Gastrocnemius medialis (tissue), 4 donors: ENCODE data around the gene OR5A1. TPM values are rescaled to one million over a fixed set of nuclear protein-coding genes. Genes with fewer than 3 reads are reported as not detected.

Experiments used
- ATAC-seq, 2 donors: fragments of 150-250 bp; one replicate each; pipeline ENCODE4 v1.9.1; 2016
- DNase-seq, 2 donors: peaks; one replicate each; pipeline ENCODE4 v3.0.0-alpha.2; 2019
- H3K27ac ChIP-seq, 4 donors: fragments of 200-600 bp; sonication (generic); 1 replicate in 1 of 4; 2 replicates in 3 of 4; pipeline ENCODE4 v1.5.1; 2016 to 2018; ENCODE audit warnings: mild to moderate bottlenecking in 2 of 4, moderate library complexity in 1 of 4
- H3K27me3 ChIP-seq, 3 donors: fragments of 200-600 bp; sonication (generic) in 2 of 3; 1 replicate in 1 of 3; 2 replicates in 2 of 3; pipeline versions ENCODE4 v1.5.1 to v1.6.0; 2016 to 2019; ENCODE audit warnings: mild to moderate bottlenecking in 1 of 3, moderate library complexity in 1 of 3
- H3K36me3 ChIP-seq, 2 donors: fragments of 200-600 bp; sonication (generic) in 1 of 2; one replicate each; pipeline ENCODE4 v1.5.1; 2017 to 2018
- H3K4me1 ChIP-seq, 2 donors: fragments of 200-600 bp; sonication (generic) in 1 of 2; one replicate each; pipeline ENCODE4 v1.5.1; 2016 to 2017; ENCODE audit warnings: mild to moderate bottlenecking in 2 of 2
- H3K4me3 ChIP-seq, 4 donors: fragments of 200-600 bp; sonication (generic) in 3 of 4; 1 replicate in 1 of 4; 2 replicates in 3 of 4; pipeline ENCODE4 v1.5.1; 2016 to 2019; ENCODE audit warnings: mild to moderate bottlenecking in 2 of 4
- H3K9me3 ChIP-seq, 3 donors: fragments of 200-600 bp; sonication (generic) in 2 of 3; 1 replicate in 1 of 3; 2 replicates in 2 of 3; pipeline ENCODE4 v1.5.1; 2016 to 2019
- POLR2A ChIP-seq, 2 donors: fragments of 450-650 bp; IDR thresholded peaks; one replicate each; pipeline ENCODE4 v1.6.1; 2017; ENCODE audit warnings: antibody characterized with exemption in 2 of 2, mild to moderate bottlenecking in 2 of 2, moderate library complexity in 2 of 2
- in situ Hi-C, 4 donors: fragments of 200-750 bp; cut with MboI; loops; one replicate each; pipeline versions ENCODE4 v1.15.0 to v1.8.0; 2017; ENCODE audit warnings: low sequenced_read_pairs in 4 of 4
- intact Hi-C: fragments of 100-400 bp; cut with DNase I; formaldehyde crosslinking; loops from one replicate; pipeline ENCODE4 v1.15.1; 2023; ENCODE audit warnings: low total_unique reads
- total RNA-seq, 4 donors: library from RNA; depleted of rRNA; stranded (reverse); fragments of >200 nt; gene quantifications; one replicate each; pipeline versions ENCODE4 v1.1.0 to v1.2.3, GENCODE V29; 2016
- TF ChIP-seq, protein P1 (sequence below), 5 experiments: fragments of 450-650 bp in 3 of 5; fragments of 200-600 bp in 2 of 5; sonication (generic) in 2 of 5; IDR thresholded peaks in 4 of 5; conservative IDR thresholded peaks in 1 of 5; 1 replicate in 4 of 5; 2 replicates in 1 of 5; pipeline ENCODE4 v1.5.1; 2016 to 2019; ENCODE audit warnings: antibody characterized with exemption in 5 of 5, mild to moderate bottlenecking in 3 of 5, moderate library complexity in 3 of 5

The OR5A1 gene
- total RNA-seq, 4 donors from 2014 or later = not detected

DNA sequence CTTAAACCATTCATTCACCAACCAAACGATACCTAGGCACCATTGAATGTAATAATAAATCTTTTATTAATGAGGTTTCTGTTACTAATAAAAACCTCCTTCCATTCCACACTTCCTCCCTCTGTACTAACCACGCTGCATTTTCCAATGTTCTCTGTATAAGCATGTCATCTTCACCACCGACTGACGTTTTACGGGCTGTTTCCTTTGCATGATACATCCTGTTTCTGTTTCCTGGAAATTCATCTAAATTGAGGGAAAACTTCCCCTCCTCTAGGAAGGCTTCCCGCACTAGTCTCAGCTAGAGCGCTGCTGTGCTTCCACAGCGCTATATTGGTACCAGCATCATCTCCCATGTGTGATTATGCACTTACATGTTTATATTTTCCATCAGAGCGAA is 38.9 kb downstream of the OR5A1 start:
- Histone ChIP-seq H3K27me3 (no peaks in the 10 kb centered on the region), H3K27ac (no peak overlapping the region), H3K4me3 (no peak overlapping the region), H3K36me3 (no peaks in the 10 kb centered on the region), H3K4me1 (no peaks in the 10 kb centered on the region), H3K9me3 (no peaks in the 10 kb centered on the region)
- ATAC-seq (no peak), DNase-seq (no peak)
- intact Hi-C loops = no loop called here
- in situ Hi-C loops = no loop called here
- TF ChIP-seq POLR2A (IDR thresholded peaks at IDR 0.05) = no peak

DNA sequence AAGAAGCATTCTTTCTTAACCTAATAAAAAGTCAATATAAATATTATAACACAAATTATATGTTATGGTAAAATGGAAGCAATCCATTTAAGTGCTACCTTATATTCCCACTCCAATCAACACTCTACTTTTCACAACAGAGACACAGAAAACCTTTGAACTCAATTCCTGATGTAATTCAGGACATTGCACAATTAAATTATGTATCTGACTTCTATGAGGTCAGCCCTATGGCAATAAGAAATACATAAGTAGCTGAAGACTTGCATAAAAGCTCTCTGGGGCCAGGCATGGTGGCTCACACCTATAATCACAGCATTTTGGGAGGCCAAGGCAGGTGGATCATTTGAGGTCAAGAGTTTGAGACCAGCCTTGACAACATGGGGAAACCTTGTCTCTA is 43.6 kb downstream of the OR5A1 start:
- H3K36me3 ChIP-seq = no peaks in the 10 kb centered on the region
- H3K4me1 ChIP-seq = no peaks in the 10 kb centered on the region
- DNase-seq (no peak), ATAC-seq (no peak)
- H3K27me3 ChIP-seq = no peaks in the 10 kb centered on the region
- H3K27ac ChIP-seq = no peak overlapping the region
- in situ Hi-C loops (no loop called here), intact Hi-C loops (no loop called here)
- H3K4me3 ChIP-seq = no peak overlapping the region
- no peak for TF ChIP-seq POLR2A (IDR thresholded peaks at IDR 0.05)
- TF ChIP-seq, protein P1, sequence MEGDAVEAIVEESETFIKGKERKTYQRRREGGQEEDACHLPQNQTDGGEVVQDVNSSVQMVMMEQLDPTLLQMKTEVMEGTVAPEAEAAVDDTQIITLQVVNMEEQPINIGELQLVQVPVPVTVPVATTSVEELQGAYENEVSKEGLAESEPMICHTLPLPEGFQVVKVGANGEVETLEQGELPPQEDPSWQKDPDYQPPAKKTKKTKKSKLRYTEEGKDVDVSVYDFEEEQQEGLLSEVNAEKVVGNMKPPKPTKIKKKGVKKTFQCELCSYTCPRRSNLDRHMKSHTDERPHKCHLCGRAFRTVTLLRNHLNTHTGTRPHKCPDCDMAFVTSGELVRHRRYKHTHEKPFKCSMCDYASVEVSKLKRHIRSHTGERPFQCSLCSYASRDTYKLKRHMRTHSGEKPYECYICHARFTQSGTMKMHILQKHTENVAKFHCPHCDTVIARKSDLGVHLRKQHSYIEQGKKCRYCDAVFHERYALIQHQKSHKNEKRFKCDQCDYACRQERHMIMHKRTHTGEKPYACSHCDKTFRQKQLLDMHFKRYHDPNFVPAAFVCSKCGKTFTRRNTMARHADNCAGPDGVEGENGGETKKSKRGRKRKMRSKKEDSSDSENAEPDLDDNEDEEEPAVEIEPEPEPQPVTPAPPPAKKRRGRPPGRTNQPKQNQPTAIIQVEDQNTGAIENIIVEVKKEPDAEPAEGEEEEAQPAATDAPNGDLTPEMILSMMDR (IDR thresholded peaks at IDR 0.05 in 4 of 5, conservative IDR thresholded peaks at IDR 0.05 in 1 of 5) = no peak
- H3K9me3 ChIP-seq = no peaks in the 10 kb centered on the region

DNA sequence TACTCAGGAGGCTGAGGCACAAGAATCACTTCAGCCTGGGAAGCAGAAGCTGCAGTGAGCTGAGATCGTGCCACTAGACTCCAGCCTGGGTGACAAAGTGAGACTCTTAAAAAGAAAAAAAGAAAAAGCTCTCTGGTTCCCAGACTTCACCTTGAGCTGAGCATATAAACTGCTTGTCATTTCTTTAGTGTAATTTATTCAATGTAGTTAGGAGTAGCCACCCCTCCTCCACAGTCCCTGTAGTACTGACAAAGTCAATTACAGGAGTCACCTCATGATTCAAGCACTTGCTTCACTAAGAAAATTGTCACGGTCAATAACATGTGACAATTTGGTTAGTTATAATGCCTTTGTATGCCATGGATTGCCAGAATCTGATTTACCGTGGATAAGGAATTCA is 44.1 kb downstream of the OR5A1 start:
- in situ Hi-C loops = no loop called here
- H3K4me1 ChIP-seq = no peaks in the 10 kb centered on the region

More for the DNA sequence above, 44.1 kb downstream of the OR5A1 start:
- no peaks in the 10 kb centered on the region for H3K9me3 ChIP-seq
- TF ChIP-seq, protein P1 (IDR thresholded peaks at IDR 0.05 in 4 of 5, conservative IDR thresholded peaks at IDR 0.05 in 1 of 5) = no peak
- no peak for TF ChIP-seq POLR2A (IDR thresholded peaks at IDR 0.05)
- H3K36me3 ChIP-seq = no peaks in the 10 kb centered on the region
- intact Hi-C loops = no loop called here
- DNase-seq = no peak
- no peak overlapping the region for H3K4me3 ChIP-seq
- no peak overlapping the region for H3K27ac ChIP-seq
- no peak for ATAC-seq
- H3K27me3 ChIP-seq = no peaks in the 10 kb centered on the region

Other genes starting within 250 kb of the OR5A1 start
- gene MPEG1, start 223.5 kb upstream of the OR5A1 start, total RNA-seq = 1 to 10 TPM; 1.9 to 7.0 (median 2.6) TPM
- gene OR5AN1, start 77.6 kb upstream of the OR5A1 start, total RNA-seq = not detected
- gene OR5A2, start 10.1 kb upstream of the OR5A1 start, total RNA-seq = not detected
- not detected for gene OR4D6, start 20.5 kb downstream of the OR5A1 start, total RNA-seq
- not detected for gene OR4D10, start 36.8 kb downstream of the OR5A1 start, total RNA-seq
- not detected for gene OR4D11, start 67.1 kb downstream of the OR5A1 start, total RNA-seq
- not detected for gene OR4D9, start 75.1 kb downstream of the OR5A1 start, total RNA-seq
- 10 to 100 TPM; 27.4 to 45.2 (median 34.9) TPM for gene OSBP, start 179.3 kb downstream of the OR5A1 start, total RNA-seq
- gene PATL1, start 232.6 kb downstream of the OR5A1 start, total RNA-seq = 10 to 100 TPM; 19.0 to 29.9 (median 26.2) TPM